ENCODE data around the gene CC2D2A. TPM values are rescaled to one million over a fixed set of nuclear protein-coding genes. Genes with fewer than 3 reads are reported as not detected.

Gene CC2D2A
- total RNA-seq, 1 experiment from 2014 or later: 13.0 TPM

GRCh38 chr4:15510961-15511360 lies 41.3 kb downstream of the CC2D2A start:
- CTCF ChIA-PET: no interaction called here
- no peak for DNase-seq (ENCODE audit: low read depth, low spot score)
- Histone ChIP-seq H3K4me2 (ENCODE audit: low read length) (no peak overlapping the region), H4K20me1 (ENCODE audit: insufficient read depth) (no peaks in the 10 kb centered on the region), H3K4me3 (replicated peaks in 1 of 2; ENCODE audit: low read depth in 1 of 2, low read length in 2 of 2) (no peak overlapping the region), H3K27me3 (ENCODE audit: insufficient read depth, low read length) (no peaks in the 10 kb centered on the region), H3K9ac (ENCODE audit: low read length) (no peak overlapping the region), H3K79me2 (ENCODE audit: insufficient read depth, low read length) (no peaks in the 10 kb centered on the region), H3K9me2 (ENCODE audit: insufficient read depth) (no peaks in the 10 kb centered on the region), H3K27ac (ENCODE audit: low read depth, low read length) (no peak overlapping the region), H3K4me1 (ENCODE audit: control insufficient read depth in 1 of 2, insufficient read depth in 2 of 2, low read length in 2 of 2) (no peaks in the 10 kb centered on the region), H3K36me3 (ENCODE audit: control insufficient read depth in 1 of 2, insufficient read depth in 2 of 2, low read length in 2 of 2) (no peaks in the 10 kb centered on the region), H2AFZ (ENCODE audit: low read depth, low read length, poor library complexity, severe bottlenecking) (no peak overlapping the region), H3K9me3 (ENCODE audit: control insufficient read depth in 1 of 2, insufficient read depth in 1 of 2, low read depth in 1 of 2, low read length in 2 of 2) (no peaks in the 10 kb centered on the region)
- BruUV-seq (replicated peaks): no TSS peak
- no peak for ATAC-seq
- POLR2A ChIA-PET: no interaction called here
- TF ChIP-seq REST (IDR thresholded peaks at IDR 0.05; ENCODE audit: low read depth) (no peak), ATF3 (IDR thresholded peaks at IDR 0.05) (no peak)
- intact Hi-C loops (cut with micrococcal nuclease): no loop called here
- RAD21 ChIA-PET (ENCODE audit: low non-redundant PET in 1 of 2, low total read pairs in 2 of 2, uncharacterized antibody in 2 of 2, unreplicated experiment in 2 of 2): no interaction called here

- Histone ChIP-seq H3K27me3 (ENCODE audit: insufficient read depth, low read length) (no peaks in the 10 kb centered on the region), H3K36me3 (ENCODE audit: control insufficient read depth in 1 of 2, insufficient read depth in 2 of 2, low read length in 2 of 2) (no peaks in the 10 kb centered on the region), H3K79me2 (ENCODE audit: insufficient read depth, low read length) (no peaks in the 10 kb centered on the region), H3K9me3 (ENCODE audit: control insufficient read depth in 1 of 2, insufficient read depth in 1 of 2, low read depth in 1 of 2, low read length in 2 of 2) (no peaks in the 10 kb centered on the region), H2AFZ (ENCODE audit: low read depth, low read length, poor library complexity, severe bottlenecking) (no peak overlapping the region), H4K20me1 (ENCODE audit: insufficient read depth) (no peaks in the 10 kb centered on the region), H3K4me2 (ENCODE audit: low read length) (no peak overlapping the region), H3K9ac (ENCODE audit: low read length) (no peak overlapping the region), H3K4me1 (ENCODE audit: control insufficient read depth in 1 of 2, insufficient read depth in 2 of 2, low read length in 2 of 2) (no peaks in the 10 kb centered on the region), H3K9me2 (ENCODE audit: insufficient read depth) (no peaks in the 10 kb centered on the region), H3K27ac (ENCODE audit: low read depth, low read length) (no peak overlapping the region), H3K4me3 (replicated peaks in 1 of 2; ENCODE audit: low read depth in 1 of 2, low read length in 2 of 2) (no peak overlapping the region)
- DNase-seq (ENCODE audit: low read depth, low spot score) (no peak), ATAC-seq (no peak)
- intact Hi-C loops (cut with micrococcal nuclease): no loop called here
- ChIA-PET POLR2A (no interaction called here), CTCF (no interaction called here), RAD21 (ENCODE audit: low non-redundant PET in 1 of 2, low total read pairs in 2 of 2, uncharacterized antibody in 2 of 2, unreplicated experiment in 2 of 2) (no interaction called here)
- no TSS peak for BruUV-seq (replicated peaks)
- no peak for TF ChIP-seq ELF1 (IDR thresholded peaks at IDR 0.05; ENCODE audit: borderline replicate concordance, low read depth)
- TF ChIP-seq SRF (IDR thresholded peaks at IDR 0.05; ENCODE audit: low read depth): no peak
- no peak for TF ChIP-seq JUND (IDR thresholded peaks at IDR 0.05)
- no peak for TF ChIP-seq MAX (IDR thresholded peaks at IDR 0.05)
- no peak for TF ChIP-seq ZNF274 (IDR thresholded peaks at IDR 0.05; ENCODE audit: low read depth, low read length)
- no peak for TF ChIP-seq POLR2AphosphoS5 (IDR thresholded peaks at IDR 0.05; ENCODE audit: low read depth, low read length)
- TF ChIP-seq TCF7L2 (IDR thresholded peaks at IDR 0.05; ENCODE audit: borderline replicate concordance, extremely low read depth, insufficient read depth, insufficient read length): no peak
- TF ChIP-seq CTCF (IDR thresholded peaks at IDR 0.05 in 2 of 3, conservative IDR thresholded peaks at IDR 0.05 in 1 of 3; ENCODE audit: borderline replicate concordance in 1 of 3, insufficient read depth in 1 of 3, low read depth in 2 of 3, low read length in 2 of 3): no peak
- TF ChIP-seq SP1 (IDR thresholded peaks at IDR 0.05; ENCODE audit: low read depth): no peak
- no peak for TF ChIP-seq EZH2 (IDR thresholded peaks at IDR 0.05)
- TF ChIP-seq EGR1 (IDR thresholded peaks at IDR 0.05; ENCODE audit: low read depth): no peak
- no peak for TF ChIP-seq CEBPB (IDR thresholded peaks at IDR 0.05; ENCODE audit: low read depth)
Observed at GRCh38 chr4:15513545-15513944, 43.9 kb downstream of the CC2D2A start.
